Body of pancreas (tissue), 4 donors: ENCODE results near the gene AMDHD2.

Source experiments
- POLR2A ChIP-seq, 3 donors: fragments of 450-650 bp; IDR thresholded peaks; one replicate each; pipeline ENCODE4 v1.6.1; 2016; ENCODE audit warnings: antibody characterized with exemption in 3 of 3, mild to moderate bottlenecking in 2 of 3
- TF ChIP-seq, protein P1 (sequence below), 7 experiments: fragments of 450-650 bp in 4 of 7; fragments of 200-600 bp in 3 of 7; sonication (generic) in 3 of 7; IDR thresholded peaks; one replicate each; pipeline ENCODE4 v1.5.1; 2016 to 2019; ENCODE audit warnings: antibody characterized with exemption in 7 of 7

DNA sequence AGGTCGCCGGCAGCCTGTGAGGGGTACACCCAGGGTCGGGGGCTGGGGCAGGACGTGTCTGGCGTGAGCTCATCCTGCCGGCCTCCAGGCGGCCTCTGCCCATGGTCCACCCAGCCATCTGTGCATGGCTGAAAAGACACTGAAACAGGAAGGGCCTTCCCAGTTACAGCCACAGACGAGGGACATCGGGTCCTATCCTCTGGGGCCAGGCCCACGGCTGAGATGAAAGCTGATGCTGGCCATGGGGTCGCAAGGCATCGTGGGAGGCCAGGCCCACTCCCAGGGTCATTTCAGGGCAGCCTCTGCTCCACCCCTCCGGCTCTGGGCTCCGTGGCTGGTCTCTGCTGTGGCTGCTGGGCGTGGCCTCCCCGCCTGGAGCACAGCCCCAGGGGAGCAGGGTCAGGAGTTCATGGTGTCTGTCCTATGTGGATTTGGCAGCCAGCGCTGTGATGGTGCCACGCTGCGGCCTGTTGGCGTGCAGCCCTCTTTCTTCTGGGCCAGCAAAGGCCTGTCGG lies 23.0 kb upstream of the AMDHD2 start:
- TF ChIP-seq, protein P1, sequence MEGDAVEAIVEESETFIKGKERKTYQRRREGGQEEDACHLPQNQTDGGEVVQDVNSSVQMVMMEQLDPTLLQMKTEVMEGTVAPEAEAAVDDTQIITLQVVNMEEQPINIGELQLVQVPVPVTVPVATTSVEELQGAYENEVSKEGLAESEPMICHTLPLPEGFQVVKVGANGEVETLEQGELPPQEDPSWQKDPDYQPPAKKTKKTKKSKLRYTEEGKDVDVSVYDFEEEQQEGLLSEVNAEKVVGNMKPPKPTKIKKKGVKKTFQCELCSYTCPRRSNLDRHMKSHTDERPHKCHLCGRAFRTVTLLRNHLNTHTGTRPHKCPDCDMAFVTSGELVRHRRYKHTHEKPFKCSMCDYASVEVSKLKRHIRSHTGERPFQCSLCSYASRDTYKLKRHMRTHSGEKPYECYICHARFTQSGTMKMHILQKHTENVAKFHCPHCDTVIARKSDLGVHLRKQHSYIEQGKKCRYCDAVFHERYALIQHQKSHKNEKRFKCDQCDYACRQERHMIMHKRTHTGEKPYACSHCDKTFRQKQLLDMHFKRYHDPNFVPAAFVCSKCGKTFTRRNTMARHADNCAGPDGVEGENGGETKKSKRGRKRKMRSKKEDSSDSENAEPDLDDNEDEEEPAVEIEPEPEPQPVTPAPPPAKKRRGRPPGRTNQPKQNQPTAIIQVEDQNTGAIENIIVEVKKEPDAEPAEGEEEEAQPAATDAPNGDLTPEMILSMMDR (IDR thresholded peaks at IDR 0.05): no peak
- TF ChIP-seq POLR2A (IDR thresholded peaks at IDR 0.05): no peak
